Left colon (tissue), 2 donors: Measurements from ENCODE around the gene CAMLG. TPM values are rescaled to one million over a fixed set of nuclear protein-coding genes. Genes with fewer than 3 reads are reported as not detected.
A peak's percentile ranks its signal among the peaks of the same experiment; 100 is the strongest.
"Not testable (repeated sequence)": the region's sequence is repeated elsewhere in the genome, so short reads cannot be mapped to it uniquely, and the experiment has no call there.

Source experiments
- ATAC-seq: fragments of 200-7000 bp; cut with Tn5 transposase; one replicate; pipeline ENCODE4 v1.9.1; 2020; ENCODE audit warnings: mild to moderate bottlenecking, moderate library complexity
- DNase-seq, 2 donors: peaks; one replicate each; pipeline ENCODE4 v3.0.0-alpha.2; 2020
- intact Hi-C, 2 donors: fragments of 100-400 bp; cut with DNase I in 1 of 2; cut with micrococcal nuclease in 1 of 2; formaldehyde crosslinking; loops; one replicate each; pipeline versions ENCODE4 v1.11.2 to v1.14.0; 2022; cut with DNase I, micrococcal nuclease
- long read RNA-seq: library from polyadenylated mRNA; unstranded; transcript quantifications from one replicate; pipeline ENCODE4 v2.0.0, GENCODE V29; 2021
- total RNA-seq, 2 donors: library from RNA; stranded (reverse); fragmentation: NEBNext Ultra II Directional; extraction: Animal tissue kit (Norgen Biotek cat#: 25700); gene quantifications; one replicate each; pipeline ENCODE4 v1.2.1, GENCODE V29; 2021
- donor health status: DM: no; HTN: no; CAD: no.
- donor health status: DM: yes; HTN: yes; CAD: no.

CAMLG gene
- 10 to 100 TPM; 16.0 to 24.4 TPM for total RNA-seq
- long read RNA-seq, transcript CAMLG-201 (4 exons, 2,221 nt): major isoform, 23 of 29 reads
- long read RNA-seq, partial matches to known transcripts: 1 of 29 reads
- long read RNA-seq, other reads (novel, unspliced or antisense): 4 of 29 reads

- peak; percentile 97 for ATAC-seq
- intact Hi-C loops: no loop called here
- DNase-seq: peak; percentile 98 to 99
Measured at GRCh38 chr5:134738133-134738962, at the start of gene CAMLG. Gene CAMLG (plus strand): TSS chr5:134738548. CDS start chr5:134738621, 73 bp downstream.

GRCh38 chr5:134690144-134690543 lies 48.2 kb upstream of the CAMLG start:
- ATAC-seq, DNase-seq, intact Hi-C loops: not testable (repeated sequence)

GRCh38 chr5:134692722-134693121 lies 45.6 kb upstream of the CAMLG start:
- intact Hi-C loops: no loop called here
- ATAC-seq: no peak
- DNase-seq: no peak

GRCh38 chr5:134708301-134708700 lies 30.0 kb upstream of the CAMLG start:
- intact Hi-C loops: no loop called here

GRCh38 chr5:134714120-134714519 lies 24.2 kb upstream of the CAMLG start:
- intact Hi-C loops: no loop called here
- no peak for ATAC-seq

More at GRCh38 chr5:134708301-134708700, 30.0 kb upstream of the CAMLG start:
- DNase-seq (no peak), ATAC-seq (no peak)

GRCh38 chr5:134714541-134714940 lies 23.8 kb upstream of the CAMLG start:
- intact Hi-C loops: no loop called here
- ATAC-seq: no peak

More at GRCh38 chr5:134714120-134714519, 24.2 kb upstream of the CAMLG start:
- DNase-seq: no peak

GRCh38 chr5:134715466-134715865 lies 22.9 kb upstream of the CAMLG start:
- ATAC-seq, DNase-seq, intact Hi-C loops: not testable (repeated sequence)

More at GRCh38 chr5:134714541-134714940, 23.8 kb upstream of the CAMLG start:
- no peak for DNase-seq

- intact Hi-C loops: no loop called here
- ATAC-seq: no peak
Measured at GRCh38 chr5:134724872-134725271, 13.5 kb upstream of the CAMLG start.

GRCh38 chr5:134732819-134733218 lies 5.5 kb upstream of the CAMLG start:
- intact Hi-C loops: no loop called here
- ATAC-seq (no peak), DNase-seq (no peak)

More at GRCh38 chr5:134724872-134725271, 13.5 kb upstream of the CAMLG start:
- DNase-seq: no peak

- intact Hi-C loops: no loop called here
Measured at GRCh38 chr5:134735243-134735642, 3.1 kb upstream of the CAMLG start.

GRCh38 chr5:134736173-134736812 lies 2.1 kb upstream of the CAMLG start:
- ATAC-seq: no peak
- intact Hi-C loops: no loop called here
- DNase-seq: no peak

More at GRCh38 chr5:134735243-134735642, 3.1 kb upstream of the CAMLG start:
- ATAC-seq: no peak
- DNase-seq: no peak

- intact Hi-C loops: no loop called here
- peak; percentile 40 for ATAC-seq
Measured at GRCh38 chr5:134738963-134739661, 764 bp downstream of the CAMLG start.

GRCh38 chr5:134741052-134741451 lies 2.7 kb downstream of the CAMLG start:
- no peak for ATAC-seq

More at GRCh38 chr5:134738963-134739661, 764 bp downstream of the CAMLG start:
- DNase-seq: peak in 1 of 2 donors; percentile 32

GRCh38 chr5:134742134-134742533 lies 3.8 kb downstream of the CAMLG start:
- intact Hi-C loops: no loop called here
- DNase-seq (no peak), ATAC-seq (no peak)

More at GRCh38 chr5:134741052-134741451, 2.7 kb downstream of the CAMLG start:
- intact Hi-C loops: no loop called here
- no peak for DNase-seq

- DNase-seq (no peak), ATAC-seq (no peak)
- intact Hi-C loops: no loop called here
Measured at GRCh38 chr5:134749415-134749814, 11.1 kb downstream of the CAMLG start.

GRCh38 chr5:134758176-134758503 lies 19.8 kb downstream of the CAMLG start:
- DNase-seq: no peak
- intact Hi-C loops: no loop called here
- ATAC-seq: peak; percentile 42

GRCh38 chr5:134758504-134759341 lies 20.4 kb downstream of the CAMLG start, which contains the start of gene DDX46:
Gene DDX46 (plus strand): TSS chr5:134758779. CDS start chr5:134758939, 160 bp downstream.
- ATAC-seq (peak; percentile 99), DNase-seq (peak; percentile 93 to 97)
- intact Hi-C loops: no loop called here
